HL-60 (cell line): ENCODE measurements around the gene AMPD3.

Source experiments
- POLR2AphosphoS5 ChIP-seq: IDR thresholded peaks from 2 replicates; pipeline ENCODE4 v1.6.1; 2012; ENCODE audit warnings: low read depth
- SPI1 ChIP-seq: IDR thresholded peaks from 2 replicates; pipeline ENCODE4 v1.6.1; 2012; ENCODE audit warnings: low read depth, mild to moderate bottlenecking, borderline replicate concordance
- TF ChIP-seq, protein P1 (sequence below): IDR thresholded peaks from one replicate; pipeline ENCODE4 v1.5.1; 2011; ENCODE audit warnings: low read length, control low read depth, inconsistent platforms; ENCODE audit not compliant: insufficient read depth
- TF ChIP-seq, protein P2 (sequence below): IDR thresholded peaks from 2 replicates; pipeline ENCODE4 v1.6.1; 2012; ENCODE audit warnings: low read depth; ENCODE audit not compliant: insufficient replicate concordance

DNA sequence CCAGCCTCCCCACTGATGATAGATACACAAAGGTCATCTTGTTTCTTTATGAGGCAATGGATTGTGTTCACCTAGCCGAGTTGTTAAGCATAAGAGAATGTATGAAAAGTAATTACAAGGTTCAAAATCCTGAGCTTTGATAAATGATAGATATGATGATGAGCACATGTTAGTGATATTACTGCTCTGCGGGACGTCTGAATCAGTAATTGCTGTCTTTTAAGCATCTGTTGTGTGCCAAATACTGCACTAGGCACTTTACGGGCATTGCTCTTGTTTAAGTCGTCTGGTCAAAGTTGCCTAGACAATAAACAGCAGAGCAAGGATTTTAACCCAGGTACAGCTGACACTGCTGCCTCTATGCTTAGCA lies 86.5 kb downstream of the AMPD3 start:
- TF ChIP-seq, protein P1, sequence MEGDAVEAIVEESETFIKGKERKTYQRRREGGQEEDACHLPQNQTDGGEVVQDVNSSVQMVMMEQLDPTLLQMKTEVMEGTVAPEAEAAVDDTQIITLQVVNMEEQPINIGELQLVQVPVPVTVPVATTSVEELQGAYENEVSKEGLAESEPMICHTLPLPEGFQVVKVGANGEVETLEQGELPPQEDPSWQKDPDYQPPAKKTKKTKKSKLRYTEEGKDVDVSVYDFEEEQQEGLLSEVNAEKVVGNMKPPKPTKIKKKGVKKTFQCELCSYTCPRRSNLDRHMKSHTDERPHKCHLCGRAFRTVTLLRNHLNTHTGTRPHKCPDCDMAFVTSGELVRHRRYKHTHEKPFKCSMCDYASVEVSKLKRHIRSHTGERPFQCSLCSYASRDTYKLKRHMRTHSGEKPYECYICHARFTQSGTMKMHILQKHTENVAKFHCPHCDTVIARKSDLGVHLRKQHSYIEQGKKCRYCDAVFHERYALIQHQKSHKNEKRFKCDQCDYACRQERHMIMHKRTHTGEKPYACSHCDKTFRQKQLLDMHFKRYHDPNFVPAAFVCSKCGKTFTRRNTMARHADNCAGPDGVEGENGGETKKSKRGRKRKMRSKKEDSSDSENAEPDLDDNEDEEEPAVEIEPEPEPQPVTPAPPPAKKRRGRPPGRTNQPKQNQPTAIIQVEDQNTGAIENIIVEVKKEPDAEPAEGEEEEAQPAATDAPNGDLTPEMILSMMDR = no peak
- TF ChIP-seq POLR2AphosphoS5 (no peak), SPI1 (no peak)
- TF ChIP-seq, protein P2, sequence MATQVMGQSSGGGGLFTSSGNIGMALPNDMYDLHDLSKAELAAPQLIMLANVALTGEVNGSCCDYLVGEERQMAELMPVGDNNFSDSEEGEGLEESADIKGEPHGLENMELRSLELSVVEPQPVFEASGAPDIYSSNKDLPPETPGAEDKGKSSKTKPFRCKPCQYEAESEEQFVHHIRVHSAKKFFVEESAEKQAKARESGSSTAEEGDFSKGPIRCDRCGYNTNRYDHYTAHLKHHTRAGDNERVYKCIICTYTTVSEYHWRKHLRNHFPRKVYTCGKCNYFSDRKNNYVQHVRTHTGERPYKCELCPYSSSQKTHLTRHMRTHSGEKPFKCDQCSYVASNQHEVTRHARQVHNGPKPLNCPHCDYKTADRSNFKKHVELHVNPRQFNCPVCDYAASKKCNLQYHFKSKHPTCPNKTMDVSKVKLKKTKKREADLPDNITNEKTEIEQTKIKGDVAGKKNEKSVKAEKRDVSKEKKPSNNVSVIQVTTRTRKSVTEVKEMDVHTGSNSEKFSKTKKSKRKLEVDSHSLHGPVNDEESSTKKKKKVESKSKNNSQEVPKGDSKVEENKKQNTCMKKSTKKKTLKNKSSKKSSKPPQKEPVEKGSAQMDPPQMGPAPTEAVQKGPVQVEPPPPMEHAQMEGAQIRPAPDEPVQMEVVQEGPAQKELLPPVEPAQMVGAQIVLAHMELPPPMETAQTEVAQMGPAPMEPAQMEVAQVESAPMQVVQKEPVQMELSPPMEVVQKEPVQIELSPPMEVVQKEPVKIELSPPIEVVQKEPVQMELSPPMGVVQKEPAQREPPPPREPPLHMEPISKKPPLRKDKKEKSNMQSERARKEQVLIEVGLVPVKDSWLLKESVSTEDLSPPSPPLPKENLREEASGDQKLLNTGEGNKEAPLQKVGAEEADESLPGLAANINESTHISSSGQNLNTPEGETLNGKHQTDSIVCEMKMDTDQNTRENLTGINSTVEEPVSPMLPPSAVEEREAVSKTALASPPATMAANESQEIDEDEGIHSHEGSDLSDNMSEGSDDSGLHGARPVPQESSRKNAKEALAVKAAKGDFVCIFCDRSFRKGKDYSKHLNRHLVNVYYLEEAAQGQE = no peak
